SU-DHL-6 (cell line): ENCODE results near the gene SAMD14.

Experiments used
- H2AFZ ChIP-seq: fragments of 200-600 bp; sonication (generic); 2 replicates; pipeline ENCODE4 v1.6.1; 2014; ENCODE audit warnings: low read depth, mild to moderate bottlenecking, moderate library complexity, mixed read lengths, antibody characterized with exemption, low read length; ENCODE audit not compliant: severe bottlenecking
- H3F3A ChIP-seq: fragments of 200-600 bp; shearing (Covaris generic); 2 replicates; pipeline ENCODE4 v1.6.0; 2016; ENCODE audit warnings: antibody characterized with exemption, mild to moderate bottlenecking; ENCODE audit not compliant: insufficient read depth
- H3K27ac ChIP-seq: fragments of 200-600 bp; sonication (generic); 2 replicates; pipeline ENCODE4 v1.5.1; 2016; ENCODE audit warnings: low read depth, mild to moderate bottlenecking, low read length, moderate library complexity, mixed read lengths
- H3K27me3 ChIP-seq: fragments of 200-600 bp; sonication (generic), shearing (Covaris generic); 2 replicates; pipeline ENCODE4 v1.6.0; 2014; ENCODE audit warnings: mild to moderate bottlenecking, low read length
- H3K36me3 ChIP-seq: fragments of 200-600 bp; sonication (generic); 2 replicates; pipeline ENCODE4 v1.6.1; 2014; ENCODE audit warnings: mild to moderate bottlenecking, low read length, mixed read lengths
- H3K4me2 ChIP-seq: fragments of 300-600, 200-600 bp; shearing (Covaris generic), sonication (generic); 2 replicates; pipeline ENCODE4 v1.6.0; 2014; ENCODE audit warnings: low read length, low read depth, mild to moderate bottlenecking; ENCODE audit not compliant: poor library complexity, severe bottlenecking
- H3K4me3 ChIP-seq: fragments of 200-600 bp; sonication (generic); 2 replicates; pipeline ENCODE4 v1.5.1; 2014; ENCODE audit warnings: antibody characterized with exemption, low read length, mild to moderate bottlenecking, mixed read lengths; ENCODE audit not compliant: insufficient read depth, poor library complexity, severe bottlenecking
- H3K79me2 ChIP-seq: fragments of 200-600 bp; sonication (generic); 2 replicates; pipeline ENCODE4 v1.6.1; 2014; ENCODE audit warnings: mild to moderate bottlenecking, low read length, moderate library complexity; ENCODE audit not compliant: insufficient read depth
- H3K9ac ChIP-seq: fragments of 200-600 bp; sonication (generic); 2 replicates; pipeline ENCODE4 v1.7.0; 2014; ENCODE audit warnings: mild to moderate bottlenecking, low read length
- H3K9me2 ChIP-seq: fragments of 200-600 bp; sonication (generic); replicated peaks from 2 replicates; pipeline ENCODE4 v1.6.1; 2014; ENCODE audit warnings: low read length; ENCODE audit not compliant: insufficient read depth
- H3K9me3 ChIP-seq: fragments of 200-600 bp; sonication (generic); 2 replicates; pipeline ENCODE4 v1.6.1; 2014; ENCODE audit warnings: low read length, mixed read lengths; ENCODE audit not compliant: insufficient read depth
- H4K20me1 ChIP-seq: fragments of 200-600 bp; sonication (generic); 2 replicates; pipeline ENCODE4 v1.6.1; 2014; ENCODE audit warnings: low read depth, mild to moderate bottlenecking, antibody characterized with exemption, low read length, moderate library complexity, mixed read lengths
- EZH2phosphoT487 ChIP-seq: fragments of 200-600 bp; sonication (generic), shearing (Covaris generic); conservative IDR thresholded peaks from 2 replicates; pipeline ENCODE4 v1.6.1; 2018; ENCODE audit warnings: mild to moderate bottlenecking, antibody characterized with exemption, low read length, moderate library complexity, mixed read lengths
- TF ChIP-seq, protein P1 (sequence below): fragments of 200-600 bp; sonication (generic); IDR thresholded peaks from one replicate; pipeline ENCODE4 v1.5.1; 2017; ENCODE audit warnings: antibody characterized with exemption, mild to moderate bottlenecking, low read length, moderate library complexity; ENCODE audit not compliant: insufficient read depth, poor library complexity, severe bottlenecking

The SAMD14 gene

DNA sequence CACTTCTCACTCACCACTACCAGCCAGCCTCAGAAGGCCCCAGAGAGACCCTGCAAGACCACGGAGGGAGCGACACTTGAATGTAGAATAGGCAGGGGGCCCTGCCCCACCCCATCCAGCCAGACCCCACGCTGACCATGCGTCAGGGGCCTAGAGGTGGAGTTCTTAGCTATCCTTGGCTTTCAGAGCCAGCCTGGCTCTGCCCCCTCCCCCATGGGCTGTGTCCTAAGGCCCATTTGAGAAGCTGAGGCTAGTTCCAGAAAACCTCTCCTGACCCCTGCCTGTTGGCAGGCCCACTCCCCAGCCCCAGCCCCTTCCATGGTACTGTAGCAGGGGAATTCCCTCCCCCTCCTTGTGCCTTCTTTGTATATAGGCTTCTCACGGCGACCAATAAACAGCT is 39.9 kb downstream of the SAMD14 start:
- H3F3A ChIP-seq = no peaks in the 10 kb centered on the region

DNA sequence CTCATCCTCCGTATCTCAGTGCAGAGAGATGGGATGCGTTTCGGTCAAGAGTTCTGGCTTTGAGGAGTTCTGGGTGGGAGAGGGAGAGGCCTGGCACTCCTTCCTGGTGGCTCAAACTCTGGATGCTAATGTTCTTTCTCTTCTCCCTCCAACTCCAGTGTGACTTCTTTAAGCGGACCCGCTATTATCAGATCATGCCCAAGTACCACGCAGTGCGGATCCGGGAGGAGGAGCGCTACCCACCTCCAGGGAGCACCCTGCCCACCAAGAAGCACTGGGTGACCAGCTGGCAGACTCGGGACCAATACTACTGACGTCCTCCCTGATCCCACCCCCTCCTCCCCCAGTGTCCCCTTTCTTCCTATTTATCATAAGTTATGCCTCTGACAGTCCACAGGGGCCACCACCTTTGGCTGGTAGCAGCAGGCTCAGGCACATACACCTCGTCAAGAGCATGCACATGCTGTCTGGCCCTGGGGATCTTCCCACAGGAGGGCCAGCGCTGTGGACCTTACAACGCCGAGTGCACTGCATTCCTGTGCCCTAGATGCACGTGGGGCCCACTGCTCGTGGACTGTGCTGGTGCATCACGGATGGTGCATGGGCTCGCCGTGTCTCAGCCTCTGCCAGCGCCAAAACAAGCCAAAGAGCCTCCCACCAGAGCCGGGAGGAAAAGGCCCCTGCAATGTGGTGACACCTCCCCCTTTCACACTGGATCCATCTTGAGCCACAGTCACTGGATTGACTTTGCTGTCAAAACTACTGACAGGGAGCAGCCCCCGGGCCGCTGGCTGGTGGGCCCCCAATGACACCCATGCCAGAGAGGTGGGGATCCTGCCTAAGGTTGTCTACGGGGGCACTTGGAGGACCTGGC is 40.8 kb downstream of the SAMD14 start:
- H2AFZ ChIP-seq = no peak overlapping the region
- H3K4me2 ChIP-seq = no peak overlapping the region
- no peaks in the 10 kb centered on the region for H3K27me3 ChIP-seq
- no peak for TF ChIP-seq EZH2phosphoT487
- TF ChIP-seq, protein P1, sequence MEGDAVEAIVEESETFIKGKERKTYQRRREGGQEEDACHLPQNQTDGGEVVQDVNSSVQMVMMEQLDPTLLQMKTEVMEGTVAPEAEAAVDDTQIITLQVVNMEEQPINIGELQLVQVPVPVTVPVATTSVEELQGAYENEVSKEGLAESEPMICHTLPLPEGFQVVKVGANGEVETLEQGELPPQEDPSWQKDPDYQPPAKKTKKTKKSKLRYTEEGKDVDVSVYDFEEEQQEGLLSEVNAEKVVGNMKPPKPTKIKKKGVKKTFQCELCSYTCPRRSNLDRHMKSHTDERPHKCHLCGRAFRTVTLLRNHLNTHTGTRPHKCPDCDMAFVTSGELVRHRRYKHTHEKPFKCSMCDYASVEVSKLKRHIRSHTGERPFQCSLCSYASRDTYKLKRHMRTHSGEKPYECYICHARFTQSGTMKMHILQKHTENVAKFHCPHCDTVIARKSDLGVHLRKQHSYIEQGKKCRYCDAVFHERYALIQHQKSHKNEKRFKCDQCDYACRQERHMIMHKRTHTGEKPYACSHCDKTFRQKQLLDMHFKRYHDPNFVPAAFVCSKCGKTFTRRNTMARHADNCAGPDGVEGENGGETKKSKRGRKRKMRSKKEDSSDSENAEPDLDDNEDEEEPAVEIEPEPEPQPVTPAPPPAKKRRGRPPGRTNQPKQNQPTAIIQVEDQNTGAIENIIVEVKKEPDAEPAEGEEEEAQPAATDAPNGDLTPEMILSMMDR = no peak
- no peaks in the 10 kb centered on the region for H3K79me2 ChIP-seq
- no peak overlapping the region for H3K27ac ChIP-seq
- H3F3A ChIP-seq = peaks cover 3% of the 10 kb centered on the region; the same call in 1 of the 2 replicates
- H3K9me2 ChIP-seq = no peaks in the 10 kb centered on the region
- no peaks in the 10 kb centered on the region for H4K20me1 ChIP-seq
- H3K9ac ChIP-seq = no peak overlapping the region
- H3K36me3 ChIP-seq = no peaks in the 10 kb centered on the region
- no peaks in the 10 kb centered on the region for H3K9me3 ChIP-seq
- no peak overlapping the region for H3K4me3 ChIP-seq

More for the DNA sequence above, 39.9 kb downstream of the SAMD14 start:
- no peak overlapping the region for H3K9ac ChIP-seq
- TF ChIP-seq EZH2phosphoT487 = no peak
- TF ChIP-seq, protein P1 = no peak
- no peaks in the 10 kb centered on the region for H3K27me3 ChIP-seq
- no peaks in the 10 kb centered on the region for H3K79me2 ChIP-seq
- no peak overlapping the region for H3K27ac ChIP-seq
- no peak overlapping the region for H2AFZ ChIP-seq
- no peaks in the 10 kb centered on the region for H3K36me3 ChIP-seq
- no peaks in the 10 kb centered on the region for H3K9me2 ChIP-seq
- no peak overlapping the region for H3K4me3 ChIP-seq
- H3K4me2 ChIP-seq = no peak overlapping the region
- H3K9me3 ChIP-seq = no peaks in the 10 kb centered on the region
- H4K20me1 ChIP-seq = no peaks in the 10 kb centered on the region

DNA sequence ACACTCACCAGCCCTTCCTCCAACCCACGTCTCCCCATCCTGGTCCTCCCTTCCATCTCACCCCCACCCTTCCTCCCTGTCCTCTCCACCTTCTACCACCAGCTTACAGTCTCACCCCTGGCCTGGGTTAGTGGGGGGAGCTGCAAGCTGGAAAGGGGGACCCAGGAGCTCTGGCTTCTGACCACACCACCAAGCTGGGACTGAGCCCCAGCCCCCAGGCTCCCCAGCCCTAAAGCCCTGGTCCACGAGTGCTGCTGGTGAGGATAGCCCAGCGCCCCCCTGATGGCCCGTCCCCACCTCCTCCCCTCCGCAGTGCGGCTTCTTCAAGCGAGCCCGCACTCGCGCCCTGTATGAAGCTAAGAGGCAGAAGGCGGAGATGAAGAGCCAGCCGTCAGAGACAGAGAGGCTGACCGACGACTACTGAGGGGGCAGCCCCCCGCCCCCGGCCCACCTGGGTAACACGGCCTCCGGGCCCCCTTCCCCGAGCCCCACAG is 42.0 kb downstream of the SAMD14 start:
- Histone ChIP-seq H3K27ac (no peak overlapping the region), H3K4me2 (no peak overlapping the region), H3K36me3 (no peaks in the 10 kb centered on the region), H3K4me3 (no peak overlapping the region), H3K9me2 (no peaks in the 10 kb centered on the region), H2AFZ (no peak overlapping the region), H3K79me2 (no peaks in the 10 kb centered on the region), H3F3A (peaks cover 3% of the 10 kb centered on the region; the same call in 1 of the 2 replicates), H3K9ac (no peak overlapping the region), H4K20me1 (no peaks in the 10 kb centered on the region), H3K9me3 (no peaks in the 10 kb centered on the region), H3K27me3 (no peaks in the 10 kb centered on the region)
- TF ChIP-seq, protein P1 = no peak
- no peak for TF ChIP-seq EZH2phosphoT487
